WTC11 (cell line): ENCODE measurements around the gene ITGA1. TPM values are rescaled to one million over a fixed set of nuclear protein-coding genes. Genes with fewer than 3 reads are reported as not detected.
"Not testable (repeated sequence)": the region's sequence is repeated elsewhere in the genome, so short reads cannot be mapped to it uniquely, and the experiment has no call there.

Source experiments
- ATAC-seq: fragments of 200-7000 bp; cut with Tn5 transposase; 2 replicates; pipeline ENCODE4 v1.10.0; 2021; ENCODE audit warnings: mild to moderate bottlenecking, moderate library complexity
- CTCF ChIA-PET: fragments of 300-600 bp; sonication (Branson Sonifier 250); formaldehyde crosslinking; loops from one replicate; lab custom pipeline; 2021; ENCODE audit warnings: antibody characterized with exemption; lab: Charles Lee
- POLR2A ChIA-PET: fragments of 350-600 bp; sonication (Branson Sonifier 250); formaldehyde crosslinking; loops from one replicate; lab custom pipeline; 2021; ENCODE audit warnings: antibody characterized with exemption; lab: Charles Lee
- DNase-seq: peaks from one replicate; pipeline ENCODE4 v3.0.0; 2021; ENCODE audit warnings: low spot score
- H3K27ac Mint-ChIP-seq: 2 replicates; pipeline ENCODE4 v1.8.0; 2021; ENCODE audit warnings: mixed read lengths
- H3K27me3 Mint-ChIP-seq: 2 replicates; pipeline ENCODE4 v1.8.0; 2021; ENCODE audit warnings: low read depth, mild to moderate bottlenecking, moderate library complexity, mixed read lengths
- H3K36me3 Mint-ChIP-seq: 2 replicates; pipeline ENCODE4 v1.8.0; 2021; ENCODE audit warnings: mixed read lengths
- H3K4me1 Mint-ChIP-seq: 2 replicates; pipeline ENCODE4 v1.8.0; 2022; ENCODE audit warnings: mixed read lengths
- H3K4me3 Mint-ChIP-seq: 2 replicates; pipeline ENCODE4 v1.8.0; 2021; ENCODE audit warnings: mild to moderate bottlenecking, moderate library complexity, mixed read lengths
- H3K9me3 Mint-ChIP-seq: 2 replicates; pipeline ENCODE4 v1.8.0; 2021; ENCODE audit warnings: mixed read lengths
- ATF3 ChIP-seq: sonication (generic); formaldehyde crosslinking; conservative IDR thresholded peaks from 2 replicates; pipeline ENCODE4 v1.8.1; 2022; ENCODE audit warnings: mild to moderate bottlenecking, missing genetic modification reagents
- CDX4 ChIP-seq: fragments of 250-450 bp; sonication (Bioruptor Pico); IDR thresholded peaks from 2 replicates; pipeline ENCODE4 v1.9.0; 2021; ENCODE audit warnings: moderate library complexity, mild to moderate bottlenecking, inconsistent platforms, borderline replicate concordance
- ELF4 ChIP-seq: sonication (generic); formaldehyde crosslinking; IDR thresholded peaks from 2 replicates; pipeline ENCODE4 v1.8.1; 2022; ENCODE audit warnings: low read depth, mild to moderate bottlenecking, moderate library complexity, missing genetic modification reagents
- ESRRA ChIP-seq: sonication (generic); formaldehyde crosslinking; IDR thresholded peaks from 2 replicates; pipeline ENCODE4 v1.8.1; 2022; ENCODE audit warnings: mild to moderate bottlenecking, missing genetic modification reagents, borderline replicate concordance
- HMGA2 ChIP-seq: fragments of 250-450 bp; sonication (Bioruptor Pico); IDR thresholded peaks from 2 replicates; pipeline ENCODE4 v1.4.0; 2021; ENCODE audit warnings: mild to moderate bottlenecking, moderate library complexity
- HMGXB4 ChIP-seq: sonication (generic); formaldehyde crosslinking; IDR thresholded peaks from 2 replicates; pipeline ENCODE4 v1.8.1; 2023; ENCODE audit warnings: mild to moderate bottlenecking, moderate library complexity, missing genetic modification reagents
- NR2C2 ChIP-seq: sonication (generic); formaldehyde crosslinking; IDR thresholded peaks from 2 replicates; pipeline ENCODE4 v1.8.0; 2022; ENCODE audit warnings: mild to moderate bottlenecking, missing genetic modification reagents
- NR3C1 ChIP-seq: sonication (generic); formaldehyde crosslinking; conservative IDR thresholded peaks from 2 replicates; pipeline ENCODE4 v1.8.1; 2023; ENCODE audit warnings: low read depth, mild to moderate bottlenecking, missing genetic modification reagents
- SMAD3 ChIP-seq: sonication (generic); formaldehyde crosslinking; IDR thresholded peaks from 2 replicates; pipeline ENCODE4 v1.8.0; 2022; ENCODE audit warnings: missing genetic modification reagents, mild to moderate bottlenecking, borderline replicate concordance
- SOX15 ChIP-seq: fragments of 250-450 bp; sonication (Bioruptor Pico); IDR thresholded peaks from 2 replicates; pipeline ENCODE4 v1.9.0; 2021; ENCODE audit warnings: mild to moderate bottlenecking
- ZBTB21 ChIP-seq: sonication (generic); formaldehyde crosslinking; IDR thresholded peaks from 2 replicates; pipeline ENCODE4 v1.8.1; 2023; ENCODE audit warnings: mild to moderate bottlenecking, missing genetic modification reagents, borderline replicate concordance
- ZNF263 ChIP-seq: sonication (generic); formaldehyde crosslinking; IDR thresholded peaks from 2 replicates; pipeline ENCODE4 v1.8.1; 2022; ENCODE audit warnings: low read depth, mild to moderate bottlenecking, moderate library complexity, missing genetic modification reagents
- total RNA-seq: library from RNA; stranded (reverse); gene quantifications from 3 replicates; pipeline ENCODE4 v1.2.3, GENCODE V29; 2021
- TF ChIP-seq, protein P1 (sequence below): sonication (generic); formaldehyde crosslinking; IDR thresholded peaks from 2 replicates; pipeline ENCODE4 v1.8.1; 2022; ENCODE audit warnings: low read depth, mild to moderate bottlenecking, moderate library complexity, missing genetic modification reagents, borderline replicate concordance
- TF ChIP-seq, protein P2 (sequence below): sonication (generic); formaldehyde crosslinking; IDR thresholded peaks from 2 replicates; pipeline ENCODE4 v1.8.0; 2023; ENCODE audit warnings: missing genetic modification reagents
- TF ChIP-seq, protein P3 (sequence below): sonication (generic); formaldehyde crosslinking; IDR thresholded peaks from 2 replicates; pipeline ENCODE4 v1.8.1; 2023; ENCODE audit warnings: mild to moderate bottlenecking, missing genetic modification reagents, moderate library complexity

ITGA1 gene
- total RNA-seq, 1 experiment from 2014 or later = 6.5 TPM

GRCh38 chr5:52743970-52744369 is 43.7 kb upstream of the ITGA1 start:
- DNase-seq (no peak), ATAC-seq (no peak)
- Mint-ChIP-seq H3K4me3 (no peak overlapping the region), H3K27ac (no peak overlapping the region), H3K9me3 (no peaks in the 10 kb centered on the region), H3K4me1 (peaks cover under 1% of the 10 kb centered on the region), H3K27me3 (no peaks in the 10 kb centered on the region), H3K36me3 (no peaks in the 10 kb centered on the region)
- TF ChIP-seq, protein P1, sequence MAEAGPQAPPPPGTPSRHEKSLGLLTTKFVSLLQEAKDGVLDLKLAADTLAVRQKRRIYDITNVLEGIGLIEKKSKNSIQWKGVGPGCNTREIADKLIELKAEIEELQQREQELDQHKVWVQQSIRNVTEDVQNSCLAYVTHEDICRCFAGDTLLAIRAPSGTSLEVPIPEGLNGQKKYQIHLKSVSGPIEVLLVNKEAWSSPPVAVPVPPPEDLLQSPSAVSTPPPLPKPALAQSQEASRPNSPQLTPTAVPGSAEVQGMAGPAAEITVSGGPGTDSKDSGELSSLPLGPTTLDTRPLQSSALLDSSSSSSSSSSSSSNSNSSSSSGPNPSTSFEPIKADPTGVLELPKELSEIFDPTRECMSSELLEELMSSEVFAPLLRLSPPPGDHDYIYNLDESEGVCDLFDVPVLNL (CRISPR knock-in tag) = no peak
- TF ChIP-seq, protein P2, sequence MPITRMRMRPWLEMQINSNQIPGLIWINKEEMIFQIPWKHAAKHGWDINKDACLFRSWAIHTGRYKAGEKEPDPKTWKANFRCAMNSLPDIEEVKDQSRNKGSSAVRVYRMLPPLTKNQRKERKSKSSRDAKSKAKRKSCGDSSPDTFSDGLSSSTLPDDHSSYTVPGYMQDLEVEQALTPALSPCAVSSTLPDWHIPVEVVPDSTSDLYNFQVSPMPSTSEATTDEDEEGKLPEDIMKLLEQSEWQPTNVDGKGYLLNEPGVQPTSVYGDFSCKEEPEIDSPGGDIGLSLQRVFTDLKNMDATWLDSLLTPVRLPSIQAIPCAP (CRISPR knock-in tag) = no peak
- no peak for TF ChIP-seq SOX15
- TF ChIP-seq SMAD3 (CRISPR knock-in tag) = no peak
- TF ChIP-seq, protein P3, sequence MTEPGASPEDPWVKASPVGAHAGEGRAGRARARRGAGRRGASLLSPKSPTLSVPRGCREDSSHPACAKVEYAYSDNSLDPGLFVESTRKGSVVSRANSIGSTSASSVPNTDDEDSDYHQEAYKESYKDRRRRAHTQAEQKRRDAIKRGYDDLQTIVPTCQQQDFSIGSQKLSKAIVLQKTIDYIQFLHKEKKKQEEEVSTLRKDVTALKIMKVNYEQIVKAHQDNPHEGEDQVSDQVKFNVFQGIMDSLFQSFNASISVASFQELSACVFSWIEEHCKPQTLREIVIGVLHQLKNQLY (CRISPR knock-in tag) = no peak
- TF ChIP-seq ATF3 = no peak
- no peak for TF ChIP-seq HMGXB4 (CRISPR knock-in tag)
- no peak for TF ChIP-seq NR3C1
- TF ChIP-seq ESRRA = no peak
- no peak for TF ChIP-seq ZNF263 (CRISPR knock-in tag)
- TF ChIP-seq CDX4 (CRISPR knock-in tag) = no peak
- no peak for TF ChIP-seq ZBTB21 (CRISPR knock-in tag)
- ChIA-PET POLR2A (no interaction called here), CTCF (no interaction called here)

GRCh38 chr5:52744867-52745458 is 42.8 kb upstream of the ITGA1 start:
- DNase-seq, H3K27me3 Mint-ChIP-seq, H3K4me1 Mint-ChIP-seq, H3K27ac Mint-ChIP-seq, H3K36me3 Mint-ChIP-seq, H3K9me3 Mint-ChIP-seq, POLR2A ChIA-PET, ATAC-seq, H3K4me3 Mint-ChIP-seq, CTCF ChIA-PET: not testable (repeated sequence)

DNA sequence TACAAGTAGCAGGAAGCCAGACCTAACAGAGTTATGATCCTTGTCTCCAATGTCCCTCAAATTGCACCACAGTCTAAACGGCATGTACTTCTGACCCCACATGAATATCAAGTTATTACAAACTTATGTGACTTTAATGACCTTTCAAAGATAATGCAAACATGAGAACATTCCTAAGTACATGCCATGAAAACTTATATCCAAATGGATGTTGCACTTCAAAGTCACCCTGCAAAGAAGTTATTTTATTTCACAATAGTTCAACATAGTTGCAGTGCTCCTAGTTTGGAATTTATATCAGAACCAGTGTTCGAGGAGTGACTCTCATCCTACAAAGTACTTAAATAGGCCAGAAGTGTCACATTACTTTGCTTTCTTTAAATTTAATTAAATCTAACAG is 41.2 kb upstream of the ITGA1 start:
- Mint-ChIP-seq H3K9me3 (no peaks in the 10 kb centered on the region), H3K27ac (no peak overlapping the region), H3K27me3 (no peaks in the 10 kb centered on the region), H3K36me3 (no peaks in the 10 kb centered on the region), H3K4me3 (no peak overlapping the region), H3K4me1 (peaks cover 11% of the 10 kb centered on the region)
- CTCF ChIA-PET = no interaction called here
- ATAC-seq (no peak), DNase-seq (no peak)
- no peak for TF ChIP-seq NR2C2 (CRISPR knock-in tag)
- no peak for TF ChIP-seq HMGA2 (CRISPR knock-in tag)
- no peak for TF ChIP-seq ELF4
- POLR2A ChIA-PET = no interaction called here
